Measurements from ENCODE around the gene PSD4. TPM values are rescaled to one million over a fixed set of nuclear protein-coding genes. Genes with fewer than 3 reads are reported as not detected.

PSD4 gene
- total RNA-seq, 1 donor from 2014 or later = 38.8 TPM

GRCh38 chr2:113162869-113163268 lies 10.9 kb upstream of the PSD4 start:
- no peaks in the 10 kb centered on the region for H3K9me3 Mint-ChIP-seq
- H3K4me1 Mint-ChIP-seq (ENCODE audit: unreplicated experiment) = peaks cover 41% of the 10 kb centered on the region
- H3K4me3 Mint-ChIP-seq = peak overlapping the region; percentile 20
- H3K27me3 Mint-ChIP-seq = no peaks in the 10 kb centered on the region
- H3K36me3 Mint-ChIP-seq = no peaks in the 10 kb centered on the region
- no peak for DNase-seq (ENCODE audit: extremely low spot score, unreplicated experiment)
- TF ChIP-seq CTCF (conservative IDR thresholded peaks at IDR 0.05) = no peak
- peak overlapping the region; percentile 77 for H3K27ac Mint-ChIP-seq

- Mint-ChIP-seq H3K36me3 (no peaks in the 10 kb centered on the region), H3K4me1 (ENCODE audit: unreplicated experiment) (peaks cover 28% of the 10 kb centered on the region), H3K27ac (peak overlapping the region; percentile 63), H3K9me3 (no peaks in the 10 kb centered on the region), H3K27me3 (no peaks in the 10 kb centered on the region), H3K4me3 (peak overlapping the region; percentile 20)
- DNase-seq (ENCODE audit: extremely low spot score, unreplicated experiment) = peak; percentile 53
- no peak for TF ChIP-seq CTCF (conservative IDR thresholded peaks at IDR 0.05)
Observed at GRCh38 chr2:113164215-113164929, 9.4 kb upstream of the PSD4 start.

GRCh38 chr2:113164930-113165585 lies 8.7 kb upstream of the PSD4 start:
- Mint-ChIP-seq H3K4me3 (peak overlapping the region; percentile 20), H3K27me3 (no peaks in the 10 kb centered on the region), H3K27ac (peak overlapping the region; percentile 63), H3K36me3 (peaks cover 4% of the 10 kb centered on the region), H3K4me1 (ENCODE audit: unreplicated experiment) (peaks cover 27% of the 10 kb centered on the region), H3K9me3 (no peaks in the 10 kb centered on the region)
- peak; percentile 47 for DNase-seq (ENCODE audit: extremely low spot score, unreplicated experiment)
- no peak for TF ChIP-seq CTCF (conservative IDR thresholded peaks at IDR 0.05)

GRCh38 chr2:113166187-113166645 lies 7.6 kb upstream of the PSD4 start:
- no peak for TF ChIP-seq CTCF (conservative IDR thresholded peaks at IDR 0.05)
- H3K4me1 Mint-ChIP-seq (ENCODE audit: unreplicated experiment) = peaks cover 27% of the 10 kb centered on the region
- no peaks in the 10 kb centered on the region for H3K27me3 Mint-ChIP-seq
- peak overlapping the region; percentile 30 for H3K27ac Mint-ChIP-seq
- no peak for DNase-seq (ENCODE audit: extremely low spot score, unreplicated experiment)
- H3K9me3 Mint-ChIP-seq = no peaks in the 10 kb centered on the region
- peaks cover 4% of the 10 kb centered on the region for H3K36me3 Mint-ChIP-seq
- no peak overlapping the region for H3K4me3 Mint-ChIP-seq

- DNase-seq (ENCODE audit: extremely low spot score, unreplicated experiment) = peak; percentile 62
- Mint-ChIP-seq H3K4me1 (ENCODE audit: unreplicated experiment) (peaks cover 27% of the 10 kb centered on the region), H3K9me3 (no peaks in the 10 kb centered on the region), H3K36me3 (peaks cover 4% of the 10 kb centered on the region), H3K4me3 (no peak overlapping the region), H3K27ac (peak overlapping the region; percentile 3), H3K27me3 (no peaks in the 10 kb centered on the region)
- TF ChIP-seq CTCF (conservative IDR thresholded peaks at IDR 0.05) = no peak
Observed at GRCh38 chr2:113167115-113167932, 6.4 kb upstream of the PSD4 start.

Measured in type B pancreatic cell (in vitro differentiated cells).